Testis (tissue), 3 donors: ENCODE data around the gene CEP89. TPM values are rescaled to one million over a fixed set of nuclear protein-coding genes. Genes with fewer than 3 reads are reported as not detected.

Experiments
- DNase-seq: peaks from one replicate; pipeline ENCODE4 v3.0.0-alpha.2; 2019
- H3K27ac ChIP-seq, 2 donors: fragments of 200-600 bp; sonication (generic); one replicate each; pipeline ENCODE4 v1.5.1; 2019
- H3K27me3 ChIP-seq: fragments of 200-600 bp; sonication (generic); one replicate; pipeline ENCODE4 v1.5.1; 2019
- H3K36me3 ChIP-seq: fragments of 200-600 bp; sonication (generic); one replicate; pipeline ENCODE4 v1.5.1; 2017; ENCODE audit warnings: low read depth; ENCODE audit errors: missing control alignments
- H3K4me1 ChIP-seq: fragments of 200-600 bp; sonication (generic); one replicate; pipeline ENCODE4 v1.5.1; 2019
- H3K4me3 ChIP-seq, 2 donors: fragments of 200-600 bp; sonication (generic); one replicate each; pipeline ENCODE4 v1.5.1; 2017 to 2019
- H3K9me3 ChIP-seq: fragments of 200-600 bp; sonication (generic); one replicate; pipeline ENCODE4 v1.5.1; 2017
- POLR2A ChIP-seq: fragments of 450-650 bp; IDR thresholded peaks from one replicate; pipeline ENCODE4 v1.6.1; 2017; ENCODE audit warnings: antibody characterized with exemption, mild to moderate bottlenecking, moderate library complexity
- WGBS, 2 donors: methylation state at CpG; one replicate each; pipeline ENCODE4 v1.1.5; 2018; 5-methylcytosine and 5-hydroxymethylcytosine counted together
- intact Hi-C: fragments of 100-400 bp; cut with DNase I; formaldehyde crosslinking; loops from one replicate; pipeline ENCODE4 v1.15.1; 2023; ENCODE audit warnings: low total_unique reads
- polyA plus RNA-seq: library from polyadenylated mRNA; stranded (reverse); fragments of 350-450 nt; fragmentation: Illumina TruSeq; extraction: RNeasy Lipid Tissue Mini Kit (QIAGEN cat#74804); gene quantifications from one replicate; pipeline ENCODE4 v1.2.3, GENCODE V29; 2014; ENCODE audit warnings: low read depth, low replicate concordance; ENCODE audit not compliant: insufficient read depth
- total RNA-seq, 2 donors: library from RNA; depleted of rRNA; stranded (reverse); fragments of >200 nt; gene quantifications; one replicate each; pipeline ENCODE4 v1.2.3, GENCODE V29; 2016
- TF ChIP-seq, protein P1 (sequence below), 3 experiments: fragments of 450-650 bp in 2 of 3; fragments of 200-600 bp in 1 of 3; sonication (generic) in 1 of 3; IDR thresholded peaks; one replicate each; pipeline ENCODE4 v1.5.1; 2016 to 2019; ENCODE audit warnings: antibody characterized with exemption in 3 of 3, mild to moderate bottlenecking in 2 of 3, moderate library complexity in 1 of 3

The CEP89 gene
- total and polyA plus RNA-seq, 3 donors from 2014 or later: 14.0 to 17.2 (median 16.7) TPM

GRCh38 chr19:32879741-32880140 is 92.0 kb downstream of the CEP89 start:
- no peak overlapping the region for H3K27ac ChIP-seq
- H3K9me3 ChIP-seq: no peaks in the 10 kb centered on the region
- no peaks in the 10 kb centered on the region for H3K36me3 ChIP-seq
- H3K4me3 ChIP-seq: no peak overlapping the region
- no peak for DNase-seq
- intact Hi-C loops: no loop called here
- no peaks in the 10 kb centered on the region for H3K27me3 ChIP-seq
- no peaks in the 10 kb centered on the region for H3K4me1 ChIP-seq
- WGBS, 2 donors: 85 to 96% methylated on average over 7 to 8 of the region's 8 CpGs
- TF ChIP-seq POLR2A: no peak
- TF ChIP-seq, protein P1, sequence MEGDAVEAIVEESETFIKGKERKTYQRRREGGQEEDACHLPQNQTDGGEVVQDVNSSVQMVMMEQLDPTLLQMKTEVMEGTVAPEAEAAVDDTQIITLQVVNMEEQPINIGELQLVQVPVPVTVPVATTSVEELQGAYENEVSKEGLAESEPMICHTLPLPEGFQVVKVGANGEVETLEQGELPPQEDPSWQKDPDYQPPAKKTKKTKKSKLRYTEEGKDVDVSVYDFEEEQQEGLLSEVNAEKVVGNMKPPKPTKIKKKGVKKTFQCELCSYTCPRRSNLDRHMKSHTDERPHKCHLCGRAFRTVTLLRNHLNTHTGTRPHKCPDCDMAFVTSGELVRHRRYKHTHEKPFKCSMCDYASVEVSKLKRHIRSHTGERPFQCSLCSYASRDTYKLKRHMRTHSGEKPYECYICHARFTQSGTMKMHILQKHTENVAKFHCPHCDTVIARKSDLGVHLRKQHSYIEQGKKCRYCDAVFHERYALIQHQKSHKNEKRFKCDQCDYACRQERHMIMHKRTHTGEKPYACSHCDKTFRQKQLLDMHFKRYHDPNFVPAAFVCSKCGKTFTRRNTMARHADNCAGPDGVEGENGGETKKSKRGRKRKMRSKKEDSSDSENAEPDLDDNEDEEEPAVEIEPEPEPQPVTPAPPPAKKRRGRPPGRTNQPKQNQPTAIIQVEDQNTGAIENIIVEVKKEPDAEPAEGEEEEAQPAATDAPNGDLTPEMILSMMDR (IDR thresholded peaks at IDR 0.05): no peak

GRCh38 chr19:32878988-32879387 is 92.8 kb downstream of the CEP89 start:
- intact Hi-C loops: no loop called here
- Histone ChIP-seq H3K4me1 (no peaks in the 10 kb centered on the region), H3K4me3 (no peak overlapping the region), H3K36me3 (no peaks in the 10 kb centered on the region), H3K9me3 (no peaks in the 10 kb centered on the region), H3K27me3 (no peaks in the 10 kb centered on the region), H3K27ac (no peak overlapping the region)
- WGBS, 2 donors: 92 to 98% methylated on average over 12 of the region's 12 CpGs
- DNase-seq: no peak
- TF ChIP-seq POLR2A: no peak
- TF ChIP-seq, protein P1 (IDR thresholded peaks at IDR 0.05): no peak

DNA sequence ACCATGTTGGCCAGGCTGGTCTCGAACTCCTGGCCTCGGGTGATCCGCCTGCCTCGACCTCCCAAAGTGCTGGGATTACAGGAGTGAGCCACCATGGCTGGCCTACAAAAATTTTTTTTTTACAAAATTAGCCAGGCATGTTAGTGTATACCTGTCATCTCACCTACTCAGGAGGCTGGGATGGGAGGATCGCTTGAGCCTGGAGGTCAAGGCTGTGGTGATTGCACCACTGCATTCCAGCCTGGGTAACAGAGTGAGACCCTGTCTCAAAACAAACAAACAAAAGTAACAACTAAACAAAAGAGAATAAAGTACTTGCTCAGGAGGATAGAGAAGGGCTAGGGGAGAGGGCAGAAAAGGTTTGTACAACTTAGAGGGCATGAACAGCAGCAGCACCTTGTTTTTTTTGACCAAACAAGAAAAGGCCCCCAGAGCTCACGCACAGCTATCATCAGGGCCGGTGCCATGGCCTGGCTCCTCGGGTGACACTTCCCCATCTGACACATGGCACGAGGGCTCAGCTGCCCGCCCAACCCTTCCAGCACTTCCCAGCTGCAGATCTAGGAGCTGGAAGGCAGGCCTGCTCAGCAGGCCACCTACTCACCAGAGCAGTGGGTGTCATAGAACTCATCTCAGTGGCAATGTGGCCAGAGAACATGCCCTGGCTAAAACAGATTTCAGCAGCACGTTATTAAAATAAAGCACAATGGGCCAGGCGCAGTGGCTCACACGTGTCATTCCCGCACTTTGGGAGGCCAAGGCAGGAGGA is 93.6 kb downstream of the CEP89 start:
- intact Hi-C loops: no loop called here
- WGBS, 2 donors: 89 to 96% methylated on average over 14 of the region's 14 CpGs
- Histone ChIP-seq H3K27me3 (no peaks in the 10 kb centered on the region), H3K9me3 (no peaks in the 10 kb centered on the region), H3K36me3 (no peaks in the 10 kb centered on the region), H3K27ac (no peak overlapping the region), H3K4me1 (no peaks in the 10 kb centered on the region), H3K4me3 (no peak overlapping the region)
- TF ChIP-seq, protein P1 (IDR thresholded peaks at IDR 0.05): no peak
- TF ChIP-seq POLR2A: no peak
- no peak for DNase-seq

GRCh38 chr19:32877323-32877912 is 94.3 kb downstream of the CEP89 start:
- Histone ChIP-seq H3K27ac (no peak overlapping the region), H3K9me3 (no peaks in the 10 kb centered on the region), H3K27me3 (no peaks in the 10 kb centered on the region), H3K4me3 (no peak overlapping the region), H3K4me1 (no peaks in the 10 kb centered on the region), H3K36me3 (no peaks in the 10 kb centered on the region)
- no peak for DNase-seq
- no peak for TF ChIP-seq POLR2A
- TF ChIP-seq, protein P1 (IDR thresholded peaks at IDR 0.05): no peak
- intact Hi-C loops: no loop called here
- WGBS, 2 donors: 90 to 92% methylated on average over 7 to 9 of the region's 9 CpGs
